Loucy (cell line): ENCODE results near the gene GDA.

Source experiments
- H2AFZ ChIP-seq: fragments of 200-600 bp; sonication (generic); 2 replicates; pipeline ENCODE4 v1.6.0; 2016; ENCODE audit warnings: antibody characterized with exemption, mild to moderate bottlenecking, low read length, moderate library complexity
- H3F3A ChIP-seq: fragments of 200-600 bp; 2 replicates; pipeline ENCODE4 v1.6.0; 2016; ENCODE audit warnings: antibody characterized with exemption, low read depth, mild to moderate bottlenecking
- H3K27me3 ChIP-seq: fragments of 200-600 bp; sonication (generic); 2 replicates; pipeline ENCODE4 v1.6.1; 2014; ENCODE audit warnings: low read length, mild to moderate bottlenecking; ENCODE audit not compliant: insufficient read depth, poor library complexity, severe bottlenecking
- H3K36me3 ChIP-seq: fragments of 200-600 bp; sonication (generic); 2 replicates; pipeline ENCODE4 v1.6.1; 2016; ENCODE audit warnings: low read length; ENCODE audit not compliant: insufficient read depth
- H3K4me1 ChIP-seq: fragments of 200-600 bp; sonication (generic); 2 replicates; pipeline ENCODE4 v1.5.1; 2014; ENCODE audit warnings: low read length, mild to moderate bottlenecking; ENCODE audit not compliant: insufficient read depth, poor library complexity, severe bottlenecking
- H3K4me2 ChIP-seq: fragments of 200-600 bp; sonication (generic); 2 replicates; pipeline ENCODE4 v1.6.0; 2014; ENCODE audit warnings: antibody characterized with exemption, low read length, low read depth, mild to moderate bottlenecking; ENCODE audit not compliant: poor library complexity, severe bottlenecking
- H3K4me3 ChIP-seq: fragments of 200-600 bp; sonication (generic); 2 replicates; pipeline ENCODE4 v1.5.1; 2014; ENCODE audit warnings: low read length, mild to moderate bottlenecking, mixed read lengths; ENCODE audit not compliant: poor library complexity, severe bottlenecking
- H3K79me2 ChIP-seq: fragments of 200-600 bp; sonication (generic); 2 replicates; pipeline ENCODE4 v1.6.1; 2014; ENCODE audit warnings: low read length; ENCODE audit not compliant: insufficient read depth
- H3K9ac ChIP-seq: fragments of 200-600 bp; sonication (generic); 2 replicates; pipeline ENCODE4 v1.6.0; 2014; ENCODE audit warnings: mild to moderate bottlenecking, low read depth, low read length, moderate library complexity; ENCODE audit not compliant: poor library complexity, severe bottlenecking
- H3K9me2 ChIP-seq: fragments of 200-600 bp; sonication (generic); replicated peaks from 2 replicates; pipeline ENCODE4 v1.6.1; 2016; ENCODE audit warnings: low read depth, low read length, mixed read lengths
- H3K9me3 ChIP-seq: fragments of 200-600 bp; sonication (generic); 2 replicates; pipeline ENCODE4 v1.6.1; 2014; ENCODE audit warnings: mild to moderate bottlenecking, antibody characterized with exemption, low read length, low read depth; ENCODE audit not compliant: insufficient read depth
- H4K20me1 ChIP-seq: fragments of 200-600 bp; sonication (generic); 2 replicates; pipeline ENCODE4 v1.6.0; 2014; ENCODE audit warnings: antibody characterized with exemption, low read length, mild to moderate bottlenecking; ENCODE audit not compliant: insufficient read depth, poor library complexity, severe bottlenecking
- EZH2phosphoT487 ChIP-seq: fragments of 200-600 bp; IDR thresholded peaks from 2 replicates; pipeline ENCODE4 v1.6.1; 2018; ENCODE audit warnings: antibody characterized with exemption, mild to moderate bottlenecking, moderate library complexity, borderline replicate concordance
- TF ChIP-seq, protein P1 (sequence below): fragments of 200-600 bp; sonication (generic); conservative IDR thresholded peaks from 2 replicates; pipeline ENCODE4 v1.5.1; 2014; ENCODE audit warnings: mild to moderate bottlenecking, antibody characterized with exemption, low read length

Gene GDA

DNA sequence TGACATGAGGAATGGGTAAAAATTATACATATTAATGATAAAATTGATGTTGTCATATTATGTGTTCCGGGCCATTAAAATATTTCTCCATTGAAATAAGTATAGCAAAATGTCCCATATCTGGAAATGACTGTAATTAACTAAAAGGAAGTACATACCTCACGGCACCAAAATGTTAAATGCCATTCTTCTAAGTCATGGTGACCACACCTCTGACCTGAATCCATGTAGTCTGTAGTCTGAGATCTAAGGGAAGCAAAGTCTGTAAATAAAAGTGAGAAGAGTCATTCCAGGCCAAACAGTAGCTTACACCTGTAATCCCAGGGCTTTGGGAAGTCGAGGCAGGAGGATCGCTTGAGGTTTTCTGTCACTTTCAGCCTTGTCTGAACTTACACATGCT, 8.7 kb upstream of the GDA start:
- H3K27me3 ChIP-seq = no peaks in the 10 kb centered on the region
- H2AFZ ChIP-seq = no peak overlapping the region
- no peak overlapping the region for H3K4me3 ChIP-seq
- no peaks in the 10 kb centered on the region for H3F3A ChIP-seq
- no peaks in the 10 kb centered on the region for H3K4me1 ChIP-seq
- no peaks in the 10 kb centered on the region for H3K9me2 ChIP-seq
- H3K36me3 ChIP-seq = no peaks in the 10 kb centered on the region
- no peak for TF ChIP-seq EZH2phosphoT487
- TF ChIP-seq, protein P1, sequence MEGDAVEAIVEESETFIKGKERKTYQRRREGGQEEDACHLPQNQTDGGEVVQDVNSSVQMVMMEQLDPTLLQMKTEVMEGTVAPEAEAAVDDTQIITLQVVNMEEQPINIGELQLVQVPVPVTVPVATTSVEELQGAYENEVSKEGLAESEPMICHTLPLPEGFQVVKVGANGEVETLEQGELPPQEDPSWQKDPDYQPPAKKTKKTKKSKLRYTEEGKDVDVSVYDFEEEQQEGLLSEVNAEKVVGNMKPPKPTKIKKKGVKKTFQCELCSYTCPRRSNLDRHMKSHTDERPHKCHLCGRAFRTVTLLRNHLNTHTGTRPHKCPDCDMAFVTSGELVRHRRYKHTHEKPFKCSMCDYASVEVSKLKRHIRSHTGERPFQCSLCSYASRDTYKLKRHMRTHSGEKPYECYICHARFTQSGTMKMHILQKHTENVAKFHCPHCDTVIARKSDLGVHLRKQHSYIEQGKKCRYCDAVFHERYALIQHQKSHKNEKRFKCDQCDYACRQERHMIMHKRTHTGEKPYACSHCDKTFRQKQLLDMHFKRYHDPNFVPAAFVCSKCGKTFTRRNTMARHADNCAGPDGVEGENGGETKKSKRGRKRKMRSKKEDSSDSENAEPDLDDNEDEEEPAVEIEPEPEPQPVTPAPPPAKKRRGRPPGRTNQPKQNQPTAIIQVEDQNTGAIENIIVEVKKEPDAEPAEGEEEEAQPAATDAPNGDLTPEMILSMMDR = no peak
- H3K79me2 ChIP-seq = no peaks in the 10 kb centered on the region
- no peaks in the 10 kb centered on the region for H4K20me1 ChIP-seq
- H3K4me2 ChIP-seq = no peak overlapping the region
- no peak overlapping the region for H3K9ac ChIP-seq
- no peaks in the 10 kb centered on the region for H3K9me3 ChIP-seq

DNA sequence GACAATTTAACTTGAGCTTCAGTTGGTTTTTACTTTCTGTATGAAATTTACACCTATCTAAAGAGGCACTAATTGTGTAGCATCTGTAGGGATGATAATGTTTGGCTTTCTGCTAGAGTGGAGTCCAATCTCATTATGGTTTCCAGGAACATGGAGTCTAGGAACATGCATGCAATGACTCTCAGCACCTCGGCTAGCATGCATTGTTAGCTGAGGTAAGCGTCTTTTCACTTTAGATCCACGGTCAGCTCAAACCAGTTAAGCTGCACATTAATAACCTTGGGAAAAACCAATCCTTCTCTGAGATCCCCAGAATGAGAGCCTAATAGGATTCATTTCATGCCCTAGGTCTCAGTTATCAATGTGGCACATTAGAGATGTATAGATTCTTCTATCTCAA, 7.8 kb upstream of the GDA start:
- H2AFZ ChIP-seq = no peak overlapping the region
- H4K20me1 ChIP-seq = no peaks in the 10 kb centered on the region
- TF ChIP-seq, protein P1 = no peak
- TF ChIP-seq EZH2phosphoT487 = no peak
- H3K4me1 ChIP-seq = no peaks in the 10 kb centered on the region
- no peaks in the 10 kb centered on the region for H3K9me3 ChIP-seq
- H3K9ac ChIP-seq = no peak overlapping the region
- H3F3A ChIP-seq = no peaks in the 10 kb centered on the region
- H3K4me2 ChIP-seq = no peak overlapping the region
- no peaks in the 10 kb centered on the region for H3K27me3 ChIP-seq
- no peaks in the 10 kb centered on the region for H3K79me2 ChIP-seq
- H3K36me3 ChIP-seq = no peaks in the 10 kb centered on the region
- H3K9me2 ChIP-seq = no peaks in the 10 kb centered on the region
- no peak overlapping the region for H3K4me3 ChIP-seq

DNA sequence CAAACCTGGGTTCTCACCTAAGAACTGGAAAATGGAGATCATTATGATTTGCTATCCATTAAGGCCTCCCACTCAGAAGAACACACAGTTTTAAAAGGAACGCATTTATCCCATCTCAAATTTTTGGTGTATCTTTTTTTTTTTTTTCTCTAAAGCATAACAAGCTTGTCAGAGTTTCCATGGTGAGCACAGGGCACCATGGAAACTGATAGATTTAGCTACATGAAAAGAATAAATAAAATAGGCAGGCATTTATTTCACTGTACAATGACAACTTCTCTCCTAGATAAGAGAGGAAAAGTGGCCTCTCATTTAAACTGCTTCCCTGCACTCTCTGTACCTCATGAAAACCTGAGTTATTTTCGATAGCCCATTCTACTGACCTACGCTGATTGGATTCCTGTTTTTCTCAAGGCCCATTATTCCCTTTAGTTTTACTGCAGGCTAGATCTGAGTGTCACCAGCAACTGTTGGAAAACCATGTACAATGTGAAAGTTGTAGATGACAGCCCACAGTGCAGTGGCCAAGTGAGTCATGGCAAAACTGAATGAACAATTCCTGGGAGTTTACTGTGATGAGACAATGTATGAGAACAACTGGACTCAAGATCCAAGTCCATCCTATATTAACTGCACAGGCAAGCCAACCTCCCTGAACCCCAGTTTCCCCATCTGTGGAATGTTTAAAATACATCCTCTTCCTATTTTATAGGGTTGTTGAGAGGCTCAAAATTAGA, 4.3 kb upstream of the GDA start:
- TF ChIP-seq, protein P1 = no peak

More for the DNA sequence above, 4.3 kb upstream of the GDA start:
- H3K9ac ChIP-seq = no peak overlapping the region
- H3F3A ChIP-seq = no peaks in the 10 kb centered on the region
- H3K9me2 ChIP-seq = no peaks in the 10 kb centered on the region
- no peak overlapping the region for H2AFZ ChIP-seq
- H3K4me3 ChIP-seq = no peak overlapping the region
- H3K9me3 ChIP-seq = no peaks in the 10 kb centered on the region
- H3K36me3 ChIP-seq = no peaks in the 10 kb centered on the region
- H3K4me2 ChIP-seq = no peak overlapping the region
- no peaks in the 10 kb centered on the region for H3K27me3 ChIP-seq
- H3K4me1 ChIP-seq = no peaks in the 10 kb centered on the region
- H3K79me2 ChIP-seq = no peaks in the 10 kb centered on the region
- H4K20me1 ChIP-seq = no peaks in the 10 kb centered on the region
